ENCODE results near the gene ACTRT1.

ACTRT1 gene

DNA sequence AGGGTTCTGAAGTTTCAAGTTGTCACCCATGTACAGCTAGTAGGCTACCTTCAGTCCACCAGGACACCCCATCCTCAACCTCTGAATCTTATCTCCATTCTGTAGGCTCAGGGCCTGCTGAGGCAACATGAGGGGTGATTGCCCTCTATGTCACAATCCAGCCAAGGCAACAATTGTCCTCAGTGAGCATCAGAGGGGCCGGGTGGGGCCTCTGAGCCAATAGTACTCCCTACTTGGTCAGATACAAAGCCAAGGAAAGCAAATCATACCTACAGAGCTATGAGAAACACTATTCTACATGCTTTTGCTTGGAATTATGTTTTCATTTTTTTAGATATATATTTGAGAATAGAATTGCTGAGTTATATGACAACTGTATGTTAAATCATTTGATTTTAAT is at the start of gene ACTRT1:
Gene ACTRT1 (minus strand): TSS at position 101 of the 400 bp plus-strand sequence. CDS start 197 bp downstream, outside the sequence.
- DNase-seq (ENCODE audit: low read depth in 3 of 3) = no peak

DNA sequence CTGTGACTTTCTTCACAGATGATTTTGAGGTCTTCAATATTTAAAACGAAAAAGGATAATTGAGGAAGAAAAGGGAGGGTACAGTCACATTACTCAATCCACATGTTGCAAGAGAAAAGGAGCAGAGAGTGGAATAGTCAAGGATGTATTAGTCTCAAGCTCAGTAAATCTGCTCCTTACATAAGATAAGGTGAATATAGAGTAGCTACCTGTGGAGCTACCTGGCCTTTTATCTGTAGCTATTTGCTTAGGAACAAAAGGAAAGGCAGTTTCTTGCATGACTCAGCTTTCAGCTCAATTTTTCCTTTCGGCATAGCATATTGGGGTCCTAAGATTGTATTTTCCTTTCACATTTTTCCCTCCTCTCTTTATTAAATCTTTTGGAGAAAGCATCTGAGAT is 26.3 kb upstream of the ACTRT1 start:
- no peak for DNase-seq (ENCODE audit: low read depth in 3 of 3)

DNA sequence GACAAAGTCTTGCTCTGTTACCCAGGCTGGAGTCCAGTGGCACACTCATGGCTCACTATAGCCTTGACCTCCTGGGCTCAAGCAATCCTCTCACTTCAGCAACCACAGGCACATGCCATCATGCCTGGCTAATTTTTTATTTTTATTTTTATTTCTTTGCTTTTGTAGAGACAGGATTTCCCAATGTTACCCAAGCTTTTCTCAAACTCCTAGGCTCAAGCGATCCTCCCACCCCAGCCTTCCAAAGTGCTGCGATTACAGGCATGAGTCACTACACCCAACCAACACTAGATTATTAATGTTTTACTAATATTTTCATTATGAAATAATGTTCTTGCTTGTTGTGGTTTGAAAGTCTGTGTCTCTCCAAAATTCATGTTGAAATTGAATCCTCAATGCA is 5.2 kb upstream of the ACTRT1 start:
- no peak for DNase-seq (ENCODE audit: low read depth in 3 of 3)

DNA sequence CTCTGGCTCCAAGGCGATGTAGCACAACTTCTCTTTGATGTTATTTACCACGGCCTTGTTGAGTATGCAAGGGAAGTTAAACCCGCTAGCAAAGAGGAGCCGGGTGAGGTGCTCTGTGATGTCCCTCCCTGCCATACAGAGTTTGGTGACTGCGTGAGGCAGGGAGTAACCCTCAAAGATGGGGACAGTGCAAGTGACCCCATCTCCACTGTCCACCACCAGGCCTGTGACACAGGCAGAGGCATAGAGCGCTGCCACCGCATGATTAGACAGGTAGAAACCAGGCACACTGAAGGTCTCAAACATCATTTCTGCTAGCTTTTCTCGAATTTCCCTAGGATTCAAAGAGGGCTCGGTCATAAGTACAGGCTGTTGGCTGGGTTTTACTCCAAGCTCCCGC is 677 bp downstream of the ACTRT1 start:
- no peak for DNase-seq (ENCODE audit: low read depth in 3 of 3)

GRCh38 chrX:128035318-128035717 is 16.9 kb downstream of the ACTRT1 start:
- DNase-seq (ENCODE audit: low read depth in 3 of 3) = no peak

DNA sequence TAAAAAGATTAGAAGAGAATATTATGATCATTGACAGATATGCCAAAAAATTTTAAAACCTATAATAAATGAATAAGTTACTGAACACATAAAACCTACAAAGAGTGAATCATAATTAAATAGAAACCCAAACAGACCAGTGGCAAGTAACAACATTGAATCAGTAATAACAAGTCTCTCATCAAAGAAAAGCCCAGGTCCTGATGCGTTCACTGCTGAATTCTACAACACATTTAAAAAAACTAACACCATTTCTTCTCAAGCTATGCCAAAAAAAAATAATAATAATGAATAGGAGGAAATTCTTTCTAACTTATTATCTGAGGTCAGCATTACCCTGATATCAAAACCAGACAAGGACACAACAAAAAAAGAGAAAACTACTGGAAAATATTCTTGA is 30.6 kb downstream of the ACTRT1 start:
- no peak for DNase-seq (ENCODE audit: low read depth in 3 of 3)

- DNase-seq (ENCODE audit: low read depth in 3 of 3) = no peak
Measured at GRCh38 chrX:128020701-128021100, 31.5 kb downstream of the ACTRT1 start.

- no peak for DNase-seq (ENCODE audit: low read depth in 3 of 3)
Measured at GRCh38 chrX:128019218-128019617, 33.0 kb downstream of the ACTRT1 start.

GRCh38 chrX:128012015-128012414 is 40.2 kb downstream of the ACTRT1 start:
- DNase-seq (ENCODE audit: low read depth in 3 of 3) = no peak

GRCh38 chrX:128007882-128008281 is 44.3 kb downstream of the ACTRT1 start:
- no peak for DNase-seq (ENCODE audit: low read depth in 3 of 3)
